GM19035 (cell line): Measurements from ENCODE around the gene NAA20.

Experiments
- ATAC-seq: cut with Tn5 transposase; IDR thresholded peaks from one replicate; pipeline ENCODE4 v1.9.1; 2021; ENCODE audit not compliant: unreplicated experiment

Gene NAA20

GRCh38 chr20:20018366-20018765 lies 1.2 kb downstream of the NAA20 start:
- no peak for ATAC-seq

DNA sequence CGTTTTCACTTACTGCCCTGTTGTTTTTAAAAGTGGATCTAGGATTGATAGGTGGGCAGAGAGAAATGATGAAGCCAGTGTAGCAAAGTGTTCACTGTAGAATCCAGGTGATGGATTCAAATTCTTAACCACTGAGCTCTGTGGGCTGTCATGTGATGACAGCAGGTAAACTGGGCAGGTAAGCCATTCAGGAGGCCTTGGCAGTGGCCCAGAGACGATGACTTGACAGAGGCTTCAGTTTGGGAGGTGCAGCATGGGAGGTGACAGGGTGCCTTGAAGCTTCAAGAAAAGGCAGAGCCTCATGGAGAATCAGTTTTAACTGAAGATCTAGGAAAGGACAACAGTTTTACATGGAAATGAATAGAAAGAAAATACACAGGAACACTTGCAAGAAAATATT lies 2.0 kb downstream of the NAA20 start:
- no peak for ATAC-seq

DNA sequence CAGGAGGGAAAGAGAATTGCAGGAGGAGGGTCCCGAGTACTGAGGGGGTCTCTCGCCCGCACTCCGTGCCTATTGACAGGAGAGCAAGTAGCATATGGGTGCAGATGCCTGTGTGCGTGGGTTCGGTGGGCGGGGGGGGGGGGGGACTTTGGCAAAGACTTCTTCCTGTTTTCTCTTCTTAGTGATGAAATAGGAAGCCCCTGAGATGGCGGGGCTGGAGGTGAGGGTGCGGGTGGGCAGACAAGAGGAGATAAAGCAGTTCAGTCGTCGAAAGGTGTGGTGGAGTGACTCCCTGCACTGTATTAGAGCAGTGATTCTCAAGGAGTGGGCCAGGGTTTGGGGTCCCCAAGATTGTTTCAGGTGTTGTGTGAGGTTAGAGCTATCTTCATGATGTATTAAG lies 3.7 kb downstream of the NAA20 start:
- no peak for ATAC-seq

DNA sequence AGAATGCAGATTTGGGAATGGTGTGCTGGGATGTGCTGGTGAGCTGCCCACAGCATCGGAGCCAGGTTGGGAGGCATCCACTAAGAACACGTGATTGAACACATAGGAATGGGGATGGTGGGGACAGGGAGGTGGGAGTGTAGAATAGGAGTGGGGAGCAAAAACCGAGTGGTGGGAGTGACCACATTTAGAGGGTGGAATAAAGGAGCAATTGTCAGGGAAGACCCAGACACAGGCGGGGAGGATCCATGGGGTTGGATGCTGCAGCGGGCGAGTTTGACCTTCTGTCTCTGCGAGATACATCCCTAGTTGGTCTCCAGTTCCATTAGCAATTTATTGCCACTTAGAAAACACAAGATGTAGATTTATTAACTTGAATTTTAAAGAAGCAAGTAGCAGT lies 4.7 kb downstream of the NAA20 start:
- ATAC-seq, result no peak

GRCh38 chr20:20022498-20022897 lies 5.3 kb downstream of the NAA20 start:
- ATAC-seq, result peak; percentile 63

DNA sequence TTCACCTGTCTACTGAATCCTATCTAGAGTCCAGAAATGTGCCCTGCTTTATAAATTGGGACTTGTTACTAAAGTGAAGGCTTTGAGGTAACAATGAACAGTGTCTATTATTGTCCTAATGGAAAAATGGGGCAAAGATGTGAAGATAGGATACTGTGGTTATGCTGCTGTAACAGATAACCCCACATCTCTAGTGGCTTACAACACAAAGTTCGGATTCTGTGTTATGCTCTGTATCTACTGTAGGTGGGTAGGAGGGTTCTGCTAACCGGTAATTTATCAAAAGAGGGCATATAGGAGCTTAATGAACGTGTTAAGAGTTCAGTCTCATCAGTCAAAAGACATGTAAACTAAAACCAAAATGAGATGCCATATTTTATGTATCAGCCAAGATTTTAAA lies 6.2 kb downstream of the NAA20 start:
- ATAC-seq, result no peak

- no peak for ATAC-seq
Measured at GRCh38 chr20:20024942-20025341, 7.8 kb downstream of the NAA20 start.

DNA sequence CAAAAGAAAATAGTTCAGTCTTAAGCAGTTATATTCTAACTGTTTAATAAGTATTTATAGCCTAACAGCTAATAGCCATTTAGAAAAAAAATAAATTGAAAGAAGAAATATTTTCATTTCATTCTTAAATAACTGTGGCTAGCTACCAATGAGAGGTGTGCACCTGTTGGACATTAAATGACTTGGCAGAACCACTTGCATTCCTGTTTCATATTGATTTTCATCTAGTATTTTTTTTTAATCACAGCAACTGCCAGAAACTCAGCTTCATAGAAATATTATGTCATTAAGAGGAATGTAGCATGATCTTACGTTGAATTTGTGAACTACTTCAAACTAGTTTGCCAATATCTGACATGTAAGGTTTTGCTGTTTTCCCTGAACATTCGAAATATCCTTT lies 10.1 kb downstream of the NAA20 start:
- no peak for ATAC-seq

GRCh38 chr20:20031790-20032189 lies 14.6 kb downstream of the NAA20 start:
- no peak for ATAC-seq

DNA sequence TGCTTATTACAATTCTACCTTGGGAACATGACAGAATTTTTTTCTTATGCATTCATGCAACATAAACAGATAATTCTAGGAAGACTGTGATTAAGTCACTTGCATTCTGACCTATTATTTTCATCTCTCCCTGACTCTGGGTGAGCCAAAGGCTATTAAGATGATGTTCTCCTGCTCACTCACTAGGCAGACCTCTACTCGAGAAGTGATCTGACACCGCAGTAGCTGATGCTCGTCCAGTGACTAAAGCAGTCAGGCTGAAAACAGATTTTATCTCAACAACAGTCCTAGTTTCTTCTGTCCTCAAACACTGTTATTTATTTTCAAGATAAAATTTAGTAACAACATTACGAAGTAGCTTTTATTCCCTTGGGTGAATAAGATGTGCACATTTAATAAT lies 17.3 kb downstream of the NAA20 start:
- no peak for ATAC-seq

DNA sequence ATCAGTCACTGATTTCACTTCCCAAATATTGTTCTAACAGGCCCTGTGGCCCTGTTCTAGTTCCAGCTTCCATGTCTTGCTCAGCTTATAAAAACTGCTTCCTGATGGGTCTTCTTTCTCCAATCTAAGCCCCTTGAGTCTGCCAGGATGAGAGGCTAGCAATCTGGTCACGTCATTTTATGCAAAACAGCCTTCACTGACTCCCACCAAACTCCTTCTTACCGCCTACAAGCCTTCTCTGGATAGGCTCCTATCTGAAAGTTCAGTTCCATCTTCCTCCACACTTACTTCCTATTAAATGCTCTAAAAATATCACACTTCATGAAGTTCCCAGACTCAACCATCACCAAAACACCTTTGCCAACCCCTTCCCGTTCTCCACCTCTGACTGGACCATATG lies 19.6 kb downstream of the NAA20 start:
- no peak for ATAC-seq

- ATAC-seq, result no peak
Measured at GRCh38 chr20:20037960-20038359, 20.8 kb downstream of the NAA20 start.

DNA sequence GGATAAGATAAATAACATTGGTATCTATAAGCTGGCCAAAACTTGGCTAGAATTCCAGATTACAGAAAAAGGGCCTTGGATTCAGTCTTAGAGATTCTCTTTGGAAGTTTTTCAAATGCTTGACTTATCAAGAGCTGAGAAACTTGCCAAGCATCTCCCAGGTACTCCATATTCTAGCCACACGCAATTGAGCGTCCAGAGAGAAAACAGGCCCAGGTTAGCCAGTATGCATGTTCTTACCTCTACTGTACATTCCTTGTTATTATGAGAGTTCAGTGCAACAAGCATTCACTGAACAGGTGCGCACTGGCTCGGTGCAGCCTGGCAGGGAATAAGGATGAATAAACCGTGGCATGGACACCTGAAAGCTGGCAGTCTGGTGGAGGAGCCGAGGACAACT lies 21.4 kb downstream of the NAA20 start:
- ATAC-seq, result no peak

GRCh38 chr20:20039752-20040387 lies 22.7 kb downstream of the NAA20 start:
- no peak for ATAC-seq

GRCh38 chr20:20051767-20052073 lies 34.6 kb downstream of the NAA20 start:
- no peak for ATAC-seq

DNA sequence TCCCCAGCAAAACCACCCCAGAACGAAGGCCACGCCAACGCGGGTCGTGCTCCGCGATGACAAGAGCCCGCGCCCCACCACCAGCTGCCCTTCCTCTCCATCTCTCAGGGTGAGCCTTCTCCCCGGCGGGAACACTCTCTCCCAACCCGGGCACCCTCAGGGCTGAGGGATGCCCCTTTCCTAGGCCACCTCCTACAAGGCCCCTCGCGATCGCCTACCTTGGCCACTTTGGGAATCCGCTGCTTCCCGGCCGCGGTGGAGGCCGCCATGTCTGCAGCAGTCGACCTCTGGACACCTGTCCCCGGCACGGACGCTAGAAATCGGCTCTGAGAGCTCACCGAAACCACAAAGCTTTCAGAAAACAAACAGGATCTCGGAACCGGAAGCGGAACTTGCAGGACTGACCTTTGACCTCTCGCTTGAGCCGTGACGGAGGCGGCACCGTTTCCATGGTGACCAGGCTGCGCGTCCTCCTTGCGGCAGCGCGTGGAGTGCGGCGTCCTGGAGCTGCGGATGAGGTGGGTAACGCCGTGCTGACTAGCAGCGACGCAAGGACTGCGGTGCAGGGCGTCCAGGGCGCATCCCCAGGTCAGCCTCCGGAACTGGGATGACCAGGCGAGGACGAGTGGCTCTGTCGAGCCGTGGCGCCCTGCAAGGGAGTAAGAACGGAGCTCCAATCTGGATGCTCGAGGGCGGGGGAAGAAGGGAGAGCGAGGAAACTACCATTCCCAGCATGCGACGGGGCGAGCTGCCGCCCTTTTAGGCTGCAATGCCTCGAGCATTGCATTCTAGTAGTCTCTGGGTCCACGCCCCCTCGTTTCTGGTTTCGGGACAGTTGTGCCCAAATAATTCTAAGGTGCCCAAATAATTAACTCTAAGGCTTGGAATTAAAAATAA lies 35.2 kb downstream of the NAA20 start, which contains the start of the genes CFAP61 and CRNKL1:
Gene CFAP61, plus strand, starts transcription at position 459 of the 897 bp plus-strand sequence. CDS start 4,122 bp downstream, outside the sequence.
Gene CRNKL1, minus strand, starts transcription at position 393 of the 897 bp plus-strand sequence. Its CDS starts 124 bp downstream, at position 269.
- ATAC-seq, result peak; percentile 94

DNA sequence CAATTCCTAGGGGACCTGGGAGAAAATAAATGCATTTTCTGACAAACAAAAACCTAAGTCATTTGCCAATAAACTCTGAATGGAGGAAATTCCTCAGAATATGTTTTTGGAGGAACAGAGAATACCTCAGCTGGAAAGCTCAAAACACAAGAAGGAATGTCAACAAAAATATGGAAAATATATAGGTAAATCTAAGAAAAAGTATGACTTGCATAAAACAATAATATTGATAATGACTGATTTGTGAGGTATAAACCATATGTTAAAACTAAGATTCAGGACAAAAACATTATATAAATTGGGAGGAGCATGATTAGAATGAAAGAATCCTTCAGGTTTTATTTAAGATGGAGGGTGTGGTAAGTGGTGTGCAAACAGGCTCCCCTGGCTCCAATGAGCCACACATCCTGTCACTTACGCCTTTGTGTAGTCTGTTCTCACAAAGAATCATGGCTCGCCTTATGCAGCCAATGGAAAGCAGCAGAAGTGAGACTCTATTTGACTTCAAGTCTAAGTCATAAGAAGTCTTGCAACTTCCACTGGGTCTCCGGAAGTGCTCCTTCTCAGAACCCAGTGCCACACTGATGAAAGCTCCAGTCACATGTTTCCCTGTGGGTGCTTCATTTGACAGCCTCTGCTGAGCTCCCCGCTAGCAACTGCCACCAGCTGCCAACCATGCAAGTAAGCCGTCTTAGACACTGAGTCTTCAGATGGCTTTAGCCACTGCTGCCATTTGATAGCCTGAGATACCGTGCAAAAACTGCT lies 43.3 kb downstream of the NAA20 start:
- ATAC-seq, result no peak

GRCh38 chr20:20063941-20064702 lies 47.0 kb downstream of the NAA20 start:
- no peak for ATAC-seq

GRCh38 chr20:20065361-20065760 lies 48.2 kb downstream of the NAA20 start:
- no peak for ATAC-seq

- ATAC-seq, result no peak
Measured at GRCh38 chr20:20070871-20071726, 53.9 kb downstream of the NAA20 start.
